Heart right ventricle (tissue), 16 donors: ENCODE data around the gene LRMDA. TPM values are rescaled to one million over a fixed set of nuclear protein-coding genes. Genes with fewer than 3 reads are reported as not detected.

ENCODE experiments used
- ATAC-seq, 8 donors: fragments of 200-7000 bp; cut with Tn5 transposase; one replicate each; pipeline ENCODE4 v1.9.1; 2020; ENCODE audit warnings: mild to moderate bottlenecking in 8 of 8, moderate library complexity in 8 of 8, moderate number of reproducible peaks in 1 of 8
- DNase-seq, 2 donors: peaks; one replicate each; pipeline ENCODE4 v3.0.0-alpha.2; 2020
- H3K27ac ChIP-seq, 10 donors: fragments of 200-600 bp; sonication (generic) in 2 of 10; one replicate each; pipeline versions ENCODE4 v1.5.0 to v1.8.0; 2020 to 2022; ENCODE audit warnings: mild to moderate bottlenecking in 3 of 10
- H3K27me3 ChIP-seq, 7 donors: fragments of 200-600 bp; one replicate each; pipeline ENCODE4 v1.8.0; 2021 to 2022; ENCODE audit warnings: mild to moderate bottlenecking in 2 of 7
- H3K36me3 ChIP-seq, 9 donors: fragments of 200-600 bp; sonication (generic) in 1 of 9; one replicate each; pipeline versions ENCODE4 v1.5.0 to v1.8.0; 2020 to 2022; ENCODE audit warnings: mild to moderate bottlenecking in 2 of 9
- H3K4me1 ChIP-seq, 9 donors: fragments of 200-600 bp; sonication (generic) in 1 of 9; one replicate each; pipeline versions ENCODE4 v1.5.0 to v1.8.0; 2020 to 2022; ENCODE audit warnings: mild to moderate bottlenecking in 4 of 9
- H3K4me3 ChIP-seq, 10 donors: fragments of 200-600 bp; sonication (generic) in 2 of 10; one replicate each; pipeline versions ENCODE4 v1.5.0 to v1.8.0; 2020 to 2022; ENCODE audit warnings: mild to moderate bottlenecking in 7 of 10, moderate library complexity in 2 of 10
- H3K9me3 ChIP-seq, 11 donors: fragments of 200-600 bp in 10 of 11; sonication (generic) in 2 of 11; one replicate each; pipeline versions ENCODE4 v1.5.0 to v1.8.0; 2013 to 2022; ENCODE audit warnings: mild to moderate bottlenecking in 2 of 11, control low read depth in 1 of 11, moderate library complexity in 1 of 11
- WGBS, 2 donors: extraction: QIAGEN DNeasy Blood & Tissue Kit; methylation state at CpG; one replicate each; pipeline ENCODE4 v1.1.7; 2013; ENCODE audit warnings: inconsistent platforms in 1 of 2; 5-methylcytosine and 5-hydroxymethylcytosine counted together
- intact Hi-C, 10 donors: fragments of 100-400 bp; cut with DNase I; formaldehyde crosslinking; loops; one replicate each; pipeline versions ENCODE4 v1.11.1 to v1.14.2; 2022
- polyA plus RNA-seq, 2 donors: library from polyadenylated mRNA; stranded (reverse); fragments of 200-250 nt; gene quantifications; one replicate each; pipeline ENCODE4 v1.2.3, GENCODE V29; 2013
- total RNA-seq, 10 donors: library from RNA; stranded (reverse); fragmentation: NEBNext Ultra II Directional in 3 of 10; extraction: Animal tissue kit (Norgen Biotek cat#: 25700) in 3 of 10; gene quantifications; one replicate each; pipeline versions ENCODE4 v1.2.1 to v1.2.4, GENCODE V29; 2021 to 2023
- TF ChIP-seq, protein P1 (sequence below), 9 donors: fragments of 200-600 bp; sonication (generic) in 2 of 9; IDR thresholded peaks; one replicate each; pipeline versions ENCODE4 v1.5.0 to v1.8.0; 2021 to 2022; ENCODE audit warnings: antibody characterized with exemption in 9 of 9, mild to moderate bottlenecking in 5 of 9, moderate library complexity in 1 of 9
- donor health status: Arrhythmogenic right ventricular cardiomyopathy.
- donor health status: ischemic (EF 13 %, LVEDD 7.1; RV severe dilation, severe dysfunction).
- donor health status: healthy with polysubstance abuse.
- donor health status: DM: no; HTN: yes; CAD: no.
- donor health status: DM: no; HTN: no; CAD: no.
- donor health status: ischemic (EF 25% LVEDD 6.9; RV normal size, moderate dysfunction).
- donor health status: ischemic (EF 25% LVEDD 5.7; RV mildly dilated, moderate dysfunction).
- donor health status: healthy.
- donor health status: DM: yes; HTN: yes; CAD: no.
- donor health status: Ischemic cardiomyopathy.
- donor health status: ischemic (EF 35%, LVEDD 5.7; RV mildly dilated, moderate dysfunction).
- donor health status: nonischemic (EF 11% LVEDD 7.7; RV severe dilation, severe dysfunction).
- donor health status: DM: yes; HTN: yes; CAD: no.
- donor health status: PGD.
- donor health status: ischemic (EF 29% LVEDD 5.4; RV normal size, mild dysfunction).
- donor health status: nonischemic (EF 23%, LVEDD 6.1; RV moderate dilation, normal function).

Gene LRMDA
- total and polyA plus RNA-seq, 12 donors: 4.0 to 59.8 (median 12.7) TPM

GRCh38 chr10:76111986-76112825 is 680.8 kb downstream of the LRMDA start:
- ATAC-seq: peak in 3 of 8 donors; percentile 4 to 31 (median 18)
- H3K4me3 ChIP-seq: peak overlapping the region in 9 of 10 donors; percentile 18 to 45 (median 32)
- WGBS, 2 donors: 29 to 42% methylated on average over 33 of the region's 33 CpGs
- DNase-seq: no peak
- H3K27ac ChIP-seq: no peak overlapping the region
- intact Hi-C loops: no loop called here
- TF ChIP-seq, protein P1, sequence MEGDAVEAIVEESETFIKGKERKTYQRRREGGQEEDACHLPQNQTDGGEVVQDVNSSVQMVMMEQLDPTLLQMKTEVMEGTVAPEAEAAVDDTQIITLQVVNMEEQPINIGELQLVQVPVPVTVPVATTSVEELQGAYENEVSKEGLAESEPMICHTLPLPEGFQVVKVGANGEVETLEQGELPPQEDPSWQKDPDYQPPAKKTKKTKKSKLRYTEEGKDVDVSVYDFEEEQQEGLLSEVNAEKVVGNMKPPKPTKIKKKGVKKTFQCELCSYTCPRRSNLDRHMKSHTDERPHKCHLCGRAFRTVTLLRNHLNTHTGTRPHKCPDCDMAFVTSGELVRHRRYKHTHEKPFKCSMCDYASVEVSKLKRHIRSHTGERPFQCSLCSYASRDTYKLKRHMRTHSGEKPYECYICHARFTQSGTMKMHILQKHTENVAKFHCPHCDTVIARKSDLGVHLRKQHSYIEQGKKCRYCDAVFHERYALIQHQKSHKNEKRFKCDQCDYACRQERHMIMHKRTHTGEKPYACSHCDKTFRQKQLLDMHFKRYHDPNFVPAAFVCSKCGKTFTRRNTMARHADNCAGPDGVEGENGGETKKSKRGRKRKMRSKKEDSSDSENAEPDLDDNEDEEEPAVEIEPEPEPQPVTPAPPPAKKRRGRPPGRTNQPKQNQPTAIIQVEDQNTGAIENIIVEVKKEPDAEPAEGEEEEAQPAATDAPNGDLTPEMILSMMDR (IDR thresholded peaks at IDR 0.05): no peak
- H3K4me1 ChIP-seq: peaks cover 0 to 9% (median 0%) of the 10 kb centered on the region in 9 donors
- peaks cover 0 to 9% (median 5%) of the 10 kb centered on the region in 7 donors for H3K27me3 ChIP-seq
- no peaks in the 10 kb centered on the region for H3K36me3 ChIP-seq
- H3K9me3 ChIP-seq: no peaks in the 10 kb centered on the region

DNA sequence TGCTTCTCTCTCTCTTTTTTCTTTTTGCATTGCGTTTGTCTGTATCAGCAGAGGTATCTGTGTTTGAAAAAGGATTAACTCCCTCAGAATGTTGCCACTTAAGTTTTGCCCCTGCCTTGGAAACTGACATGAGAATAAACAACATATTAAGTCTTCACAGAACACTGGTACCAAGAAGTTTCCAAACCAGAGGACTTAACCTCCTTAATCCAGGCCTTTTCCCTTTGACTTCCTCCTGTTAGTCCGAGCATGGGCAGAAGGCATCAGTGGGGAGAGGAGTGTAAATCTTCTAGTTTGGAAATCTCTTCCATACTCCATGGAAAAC is 681.4 kb downstream of the LRMDA start:
- no peak overlapping the region for H3K4me3 ChIP-seq
- peaks cover 0 to 9% (median 0%) of the 10 kb centered on the region in 9 donors for H3K4me1 ChIP-seq
- WGBS, 2 donors: 81 to 84% methylated on average over 2 of the region's 2 CpGs
- DNase-seq: no peak
- no peak for ATAC-seq
- H3K27me3 ChIP-seq: peaks cover 0 to 9% (median 5%) of the 10 kb centered on the region in 7 donors
- no peaks in the 10 kb centered on the region for H3K9me3 ChIP-seq
- H3K27ac ChIP-seq: no peak overlapping the region
- no peaks in the 10 kb centered on the region for H3K36me3 ChIP-seq
- TF ChIP-seq, protein P1 (IDR thresholded peaks at IDR 0.05): no peak
- intact Hi-C loops: no loop called here

GRCh38 chr10:76113952-76114351 is 682.5 kb downstream of the LRMDA start:
- H3K9me3 ChIP-seq: no peaks in the 10 kb centered on the region
- TF ChIP-seq, protein P1 (IDR thresholded peaks at IDR 0.05): no peak
- peaks cover 0 to 9% (median 0%) of the 10 kb centered on the region in 9 donors for H3K4me1 ChIP-seq
- DNase-seq (no peak), ATAC-seq (no peak)
- H3K36me3 ChIP-seq: no peaks in the 10 kb centered on the region
- H3K27ac ChIP-seq: no peak overlapping the region
- no peak overlapping the region for H3K4me3 ChIP-seq
- peaks cover 0 to 9% (median 5%) of the 10 kb centered on the region in 7 donors for H3K27me3 ChIP-seq
- WGBS, 2 donors: 69 to 77% methylated on average over 4 of the region's 4 CpGs
- intact Hi-C loops: no loop called here

DNA sequence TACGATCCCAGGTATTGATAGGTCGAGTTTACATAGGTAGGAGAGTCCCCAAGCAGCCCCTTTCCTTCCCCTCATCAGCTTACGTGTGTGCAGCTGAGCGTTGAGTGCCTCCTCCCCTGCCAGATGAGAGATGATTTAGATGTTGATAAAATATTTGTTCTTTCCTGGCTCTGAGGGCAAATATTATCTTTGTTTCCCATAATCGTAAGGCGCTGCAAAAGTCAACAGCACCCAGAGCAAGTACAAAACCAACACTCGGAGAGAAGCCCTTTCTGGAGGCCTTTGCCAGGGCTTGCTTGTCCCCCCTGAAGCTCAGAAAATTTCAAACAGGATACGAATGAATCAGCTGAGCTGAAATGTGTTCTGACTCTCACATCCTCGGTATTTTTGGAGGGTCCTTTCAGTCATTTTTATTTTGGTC is 683.2 kb downstream of the LRMDA start:
- DNase-seq: no peak
- TF ChIP-seq, protein P1 (IDR thresholded peaks at IDR 0.05): no peak
- ATAC-seq: no peak
- intact Hi-C loops: no loop called here
- no peak overlapping the region for H3K4me3 ChIP-seq
- no peak overlapping the region for H3K27ac ChIP-seq
- H3K9me3 ChIP-seq: no peaks in the 10 kb centered on the region
- WGBS, 2 donors: 81 to 82% methylated on average over 9 of the region's 9 CpGs
- H3K27me3 ChIP-seq: peaks cover 0 to 9% (median 5%) of the 10 kb centered on the region in 7 donors
- peaks cover 0 to 9% (median 0%) of the 10 kb centered on the region in 9 donors for H3K4me1 ChIP-seq
- H3K36me3 ChIP-seq: no peaks in the 10 kb centered on the region
